T47D (cell line): Measurements from ENCODE around the gene NFATC1.

Source experiments
- DNase-seq, 2 experiments: peaks; one replicate each; pipeline versions ENCODE4 v3.0.0 to v3.0.0-alpha.2; 2011 to 2012; ENCODE audit warnings: low read depth in 1 of 2, low spot score in 1 of 2
- JUND ChIP-seq: IDR thresholded peaks from 2 replicates; pipeline ENCODE4 v1.6.1; 2012; ENCODE audit warnings: low read depth
- in situ Hi-C: cut with HindIII; loops from 2 replicates; pipeline ENCODE4 v1.10.0; 2016; ENCODE audit warnings: low sequenced_read_pairs, low pct_unique_long_range_greater_than_20kb

NFATC1 gene

GRCh38 chr18:79483971-79484491, 88.3 kb downstream of the NFATC1 start:
- DNase-seq = no peak
- no peak for TF ChIP-seq JUND
- in situ Hi-C loops = no loop called here

GRCh38 chr18:79484661-79485621, 89.2 kb downstream of the NFATC1 start:
- in situ Hi-C loops = no loop called here
- no peak for TF ChIP-seq JUND
- DNase-seq = no peak

- TF ChIP-seq JUND = no peak
- no peak for DNase-seq
- in situ Hi-C loops = no loop called here
These were observed 90.1 kb downstream of the NFATC1 start for GRCh38 chr18:79485788-79486355.

- no peak for DNase-seq
- no peak for TF ChIP-seq JUND
- in situ Hi-C loops = no loop called here
These were observed 90.8 kb downstream of the NFATC1 start for GRCh38 chr18:79486356-79487182.

- DNase-seq = no peak
- TF ChIP-seq JUND = no peak
- in situ Hi-C loops = no loop called here
These were observed 91.6 kb downstream of the NFATC1 start for GRCh38 chr18:79487183-79487800.

- in situ Hi-C loops = no loop called here
- DNase-seq = no peak
- TF ChIP-seq JUND = no peak
These were observed 92.1 kb downstream of the NFATC1 start for GRCh38 chr18:79487801-79488201.

- in situ Hi-C loops = no loop called here
- TF ChIP-seq JUND = no peak
- no peak for DNase-seq
These were observed 92.8 kb downstream of the NFATC1 start for GRCh38 chr18:79488311-79489050.

- in situ Hi-C loops = no loop called here
- no peak for DNase-seq
- TF ChIP-seq JUND = no peak
These were observed 93.5 kb downstream of the NFATC1 start for GRCh38 chr18:79489051-79489898.

- no peak for DNase-seq
- no peak for TF ChIP-seq JUND
- in situ Hi-C loops = no loop called here
These were observed 94.3 kb downstream of the NFATC1 start for GRCh38 chr18:79489899-79490625.

- no peak for TF ChIP-seq JUND
- DNase-seq = no peak
- in situ Hi-C loops = no loop called here
These were observed 94.9 kb downstream of the NFATC1 start for GRCh38 chr18:79490626-79491041.

GRCh38 chr18:79491081-79491551, 95.4 kb downstream of the NFATC1 start:
- in situ Hi-C loops = no loop called here
- TF ChIP-seq JUND = no peak
- DNase-seq = no peak
